PFSK-1 (cell line): Measurements from ENCODE around the gene GSDME.

Experiments
- FOXP2 ChIP-seq: optimal IDR thresholded peaks from 2 replicates; pipeline ENCODE3; 2011; ENCODE audit warnings: borderline replicate concordance, control low read depth, inconsistent platforms; ENCODE audit not compliant: insufficient read depth; ENCODE audit errors: extremely low read length, extremely low read depth
- POLR2AphosphoS5 ChIP-seq: IDR thresholded peaks from 2 replicates; pipeline ENCODE4 v1.6.1; 2012; ENCODE audit warnings: low read depth, mild to moderate bottlenecking, control low read depth, low read length, moderate library complexity
- TAF1 ChIP-seq: IDR thresholded peaks from 2 replicates; pipeline ENCODE4 v1.6.1; 2012; ENCODE audit warnings: low read length, control low read depth, borderline replicate concordance; ENCODE audit not compliant: insufficient read depth

DNA sequence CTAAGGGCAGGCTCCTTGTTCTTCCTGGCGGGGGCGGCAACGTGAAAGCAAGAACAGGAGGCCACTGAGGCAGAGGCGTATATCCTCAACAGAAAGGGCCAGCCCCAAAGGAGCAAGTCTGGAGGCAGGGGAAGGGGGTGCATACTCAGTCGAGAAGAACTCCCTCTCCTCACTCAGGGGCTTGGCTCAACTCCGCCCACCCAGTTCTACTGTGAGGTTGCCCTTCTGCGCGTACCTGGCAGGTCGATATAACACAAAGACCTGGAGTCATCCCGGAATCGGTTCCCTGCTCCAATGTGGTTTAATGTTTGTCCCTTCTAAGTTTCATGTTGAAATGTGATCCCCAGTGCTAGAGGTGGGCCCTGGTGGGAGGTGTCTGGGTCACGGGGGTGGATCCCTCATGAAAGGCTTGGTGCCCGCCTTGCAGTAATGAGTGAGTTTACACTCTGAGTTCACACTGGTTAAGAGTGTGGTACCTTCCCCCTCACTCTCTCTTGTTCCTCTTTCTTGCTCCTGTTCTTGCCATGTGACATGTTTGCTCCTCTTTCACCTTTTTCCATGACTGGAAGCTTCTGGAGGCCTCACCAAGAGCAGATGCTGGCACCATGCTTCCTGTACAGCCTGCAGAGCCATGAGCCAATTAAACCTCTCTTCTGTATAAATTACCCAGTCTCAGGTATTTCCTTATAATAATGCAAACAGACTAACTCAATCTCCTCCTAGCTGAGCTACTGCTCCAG is 32.6 kb downstream of the GSDME start:
- no peak for TF ChIP-seq TAF1
- TF ChIP-seq FOXP2: no peak
- no peak for TF ChIP-seq POLR2AphosphoS5
